Neuronal stem cell (in vitro differentiated cells): ENCODE measurements around the gene TBC1D12.
"Not testable (repeated sequence)": the region's sequence is repeated elsewhere in the genome, so short reads cannot be mapped to it uniquely, and the experiment has no call there.

Experiments used
- DNase-seq: peaks from one replicate; pipeline ENCODE4 v3.0.0-alpha.2; 2013; ENCODE audit warnings: low spot score
- H2AFZ ChIP-seq: one replicate; pipeline ENCODE4 v1.6.1; 2013; ENCODE audit warnings: mild to moderate bottlenecking, low read length, inconsistent platforms
- H2AK5ac ChIP-seq: 2 replicates; pipeline ENCODE4 v1.6.1; 2013; ENCODE audit warnings: low read depth, mild to moderate bottlenecking, inconsistent platforms, low read length, moderate library complexity, mixed read lengths
- H2BK120ac ChIP-seq: 2 replicates; pipeline ENCODE4 v1.6.1; 2013; ENCODE audit warnings: low read depth, mild to moderate bottlenecking, inconsistent platforms, low read length, moderate library complexity, mixed read lengths
- H2BK12ac ChIP-seq: one replicate; pipeline ENCODE4 v1.6.1; 2013; ENCODE audit warnings: low read length, inconsistent platforms
- H2BK15ac ChIP-seq: 2 replicates; pipeline ENCODE4 v1.6.1; 2013; ENCODE audit warnings: mild to moderate bottlenecking, low read length, inconsistent platforms, mixed read lengths
- H2BK5ac ChIP-seq: one replicate; pipeline ENCODE4 v1.6.1; 2013; ENCODE audit warnings: inconsistent platforms, mild to moderate bottlenecking, low read length, moderate library complexity
- H3K14ac ChIP-seq: one replicate; pipeline ENCODE4 v1.6.1; 2013; ENCODE audit warnings: low read length, inconsistent platforms
- H3K18ac ChIP-seq: 2 replicates; pipeline ENCODE4 v1.6.1; 2013; ENCODE audit warnings: low read length, inconsistent platforms
- H3K23ac ChIP-seq: 2 replicates; pipeline ENCODE4 v1.6.1; 2013; ENCODE audit warnings: low read depth, mild to moderate bottlenecking, mixed read lengths, low read length, inconsistent platforms; ENCODE audit not compliant: poor library complexity
- H3K27ac ChIP-seq: replicated peaks from 3 replicates; pipeline ENCODE4 v1.5.1; 2013; ENCODE audit warnings: low read length, inconsistent platforms
- H3K27me3 ChIP-seq, 3 experiments: 2 replicates each; pipeline ENCODE4 v1.6.1; 2013; ENCODE audit warnings: low read length in 3 of 3, mild to moderate bottlenecking in 2 of 3, inconsistent platforms in 1 of 3, low read depth in 1 of 3, mixed read lengths in 1 of 3, moderate library complexity in 1 of 3; ENCODE audit not compliant: control insufficient read depth in 3 of 3, insufficient read depth in 3 of 3
- H3K36me3 ChIP-seq, 2 donors: replicated peaks in 1 of 2; 2 replicates each; pipeline ENCODE4 v1.6.1; 2013; ENCODE audit warnings: low read length in 2 of 2; ENCODE audit not compliant: control insufficient read depth in 2 of 2, insufficient read depth in 2 of 2
- H3K4ac ChIP-seq: 2 replicates; pipeline ENCODE4 v1.6.1; 2013; ENCODE audit warnings: inconsistent platforms, mild to moderate bottlenecking, low read length, moderate library complexity
- H3K4me1 ChIP-seq, 2 donors: 1 replicate in 1 of 2; 2 replicates in 1 of 2; pipeline ENCODE4 v1.6.1; 2013; ENCODE audit warnings: low read length in 2 of 2, low read depth in 1 of 2; ENCODE audit not compliant: control insufficient read depth in 2 of 2, insufficient read depth in 1 of 2
- H3K4me2 ChIP-seq: one replicate; pipeline ENCODE4 v1.6.1; 2013; ENCODE audit warnings: mild to moderate bottlenecking, low read length, inconsistent platforms; ENCODE audit not compliant: insufficient read depth, poor library complexity, severe bottlenecking
- H3K4me3 ChIP-seq, 2 donors: 2 replicates each; pipeline ENCODE4 v1.5.1; 2013; ENCODE audit warnings: low read length in 2 of 2, mild to moderate bottlenecking in 2 of 2, inconsistent platforms in 1 of 2, moderate library complexity in 1 of 2
- H3K79me1 ChIP-seq: one replicate; pipeline ENCODE4 v1.6.1; 2013; ENCODE audit warnings: low read depth, mild to moderate bottlenecking, inconsistent platforms, low read length, moderate library complexity
- H3K9ac ChIP-seq: one replicate; pipeline ENCODE4 v1.6.1; 2013; ENCODE audit warnings: mild to moderate bottlenecking, low read depth, low read length, inconsistent platforms; ENCODE audit not compliant: poor library complexity
- H3K9me3 ChIP-seq, 2 donors: replicated peaks in 1 of 2; 2 replicates each; pipeline versions ENCODE3 to v1.6.1; 2013; ENCODE audit warnings: low read length in 2 of 2, mild to moderate bottlenecking in 2 of 2, inconsistent platforms in 1 of 2, low read depth in 1 of 2, mixed read lengths in 1 of 2, moderate library complexity in 1 of 2; ENCODE audit not compliant: control insufficient read depth in 2 of 2, insufficient read depth in 1 of 2
- H4K8ac ChIP-seq: one replicate; pipeline ENCODE4 v1.6.1; 2013; ENCODE audit warnings: low read depth, mild to moderate bottlenecking, inconsistent platforms, low read length, moderate library complexity
- H4K91ac ChIP-seq: one replicate; pipeline ENCODE4 v1.6.1; 2013; ENCODE audit warnings: low read length, low read depth, mild to moderate bottlenecking, inconsistent platforms; ENCODE audit not compliant: poor library complexity
- WGBS, 2 donors: extraction: QIAGEN DNeasy Blood & Tissue Kit; methylation state at CpG; one replicate each; pipeline ENCODE4 v1.1.7; 2013; ENCODE audit warnings: missing lambda C conversion rate in 2 of 2, mixed read lengths in 1 of 2; ENCODE audit not compliant: insufficient read length in 2 of 2, insufficient replicate concordance in 1 of 2; ENCODE audit errors: extremely low coverage in 2 of 2; 5-methylcytosine and 5-hydroxymethylcytosine counted together

TBC1D12 gene

DNA sequence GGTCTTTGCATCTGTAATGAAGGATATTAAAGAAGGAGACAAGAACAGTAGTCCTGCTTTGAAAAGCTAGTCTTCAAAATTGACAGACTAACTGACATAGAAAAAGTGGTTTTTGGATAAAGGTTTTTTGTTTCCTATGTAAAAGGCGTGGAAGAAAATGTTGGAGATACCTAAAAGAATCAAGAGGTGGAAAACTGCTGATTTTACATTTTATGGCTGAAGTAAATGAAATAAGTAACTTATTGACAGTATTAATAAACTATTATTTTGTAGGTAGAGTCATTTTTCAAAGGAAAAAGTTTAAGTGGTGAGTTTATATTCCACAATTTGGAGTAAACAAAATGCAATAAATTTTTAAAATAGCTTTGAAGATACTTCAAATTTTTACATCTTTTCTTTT lies 130.7 kb downstream of the TBC1D12 start:
- no peak overlapping the region for H3K14ac ChIP-seq
- no peak overlapping the region for H4K91ac ChIP-seq
- no peak overlapping the region for H3K9ac ChIP-seq
- peaks cover 0 to 17% of the 10 kb centered on the region in 2 donors for H3K36me3 ChIP-seq
- H3K27me3 ChIP-seq: no peaks in the 10 kb centered on the region
- H3K4ac ChIP-seq: no peak overlapping the region
- H2BK12ac ChIP-seq: no peak overlapping the region
- no peak overlapping the region for H3K23ac ChIP-seq
- no peak overlapping the region for H3K18ac ChIP-seq
- no peak overlapping the region for H2BK15ac ChIP-seq
- no peak overlapping the region for H2BK5ac ChIP-seq
- no peaks in the 10 kb centered on the region for H3K4me1 ChIP-seq
- no peak overlapping the region for H3K4me3 ChIP-seq
- 100% methylated on average over 1 of the region's 1 CpG; no CpG with 5 or more reads in 1 of the 2 donors for WGBS, 2 donors
- H4K8ac ChIP-seq: no peak overlapping the region
- no peaks in the 10 kb centered on the region for H3K9me3 ChIP-seq
- H2AFZ ChIP-seq: no peak overlapping the region
- H3K79me1 ChIP-seq: no peaks in the 10 kb centered on the region
- H2AK5ac ChIP-seq: no peak overlapping the region
- no peak for DNase-seq
- no peak overlapping the region for H3K27ac ChIP-seq
- H3K4me2 ChIP-seq: no peak overlapping the region
- no peak overlapping the region for H2BK120ac ChIP-seq

- not testable (repeated sequence) for H3K4me1 ChIP-seq, H2BK12ac ChIP-seq, H3K18ac ChIP-seq, H3K23ac ChIP-seq, H3K4ac ChIP-seq, H3K79me1 ChIP-seq, H2BK15ac ChIP-seq, H2BK120ac ChIP-seq, H3K27ac ChIP-seq, DNase-seq, H3K9ac ChIP-seq, H3K36me3 ChIP-seq, H2AK5ac ChIP-seq, H2BK5ac ChIP-seq, H3K9me3 ChIP-seq, H3K14ac ChIP-seq, H3K4me2 ChIP-seq, H2AFZ ChIP-seq, H3K27me3 ChIP-seq, H3K4me3 ChIP-seq, H4K8ac ChIP-seq, H4K91ac ChIP-seq
- no CpG with 5 or more reads among the region's 2 CpGs for WGBS, 2 donors
These were observed 139.9 kb downstream of the TBC1D12 start for GRCh38 chr10:94542282-94542681.

GRCh38 chr10:94545391-94546048 lies 143.2 kb downstream of the TBC1D12 start, which contains the start of gene HELLS:
TSS of gene HELLS (plus strand) at chr10:94545788. CDS start at chr10:94545922, 134 bp downstream.
- H3K27ac ChIP-seq: peak within 1 kb of the TSS; percentile 59
- no peak within 1 kb of the TSS for H2BK120ac ChIP-seq
- H3K14ac ChIP-seq: no peak within 1 kb of the TSS
- peak within 1 kb of the TSS; percentile 90 for H2AFZ ChIP-seq
- H2BK15ac ChIP-seq: peak within 1 kb of the TSS; percentile 19
- H2BK5ac ChIP-seq: peak within 1 kb of the TSS; percentile 14
- H3K23ac ChIP-seq: no peak within 1 kb of the TSS
- H3K27me3 ChIP-seq: no peaks in the 10 kb centered on the region
- no peaks in the 10 kb centered on the region for H3K9me3 ChIP-seq
- peak within 1 kb of the TSS; percentile 96 for H3K18ac ChIP-seq
- H3K4me1 ChIP-seq: peaks cover 0 to 8% of the 10 kb centered on the region in 2 donors
- WGBS, 2 donors: no CpG with 5 or more reads among the region's 48 CpGs
- no peak within 1 kb of the TSS for H2BK12ac ChIP-seq
- no peaks in the 10 kb centered on the region for H3K79me1 ChIP-seq
- H4K91ac ChIP-seq: no peak within 1 kb of the TSS
- H3K4me2 ChIP-seq: peak within 1 kb of the TSS; percentile 77
- peak; percentile 89 for DNase-seq
- peak within 1 kb of the TSS; percentile 88 for H3K4me3 ChIP-seq
- no peak within 1 kb of the TSS for H4K8ac ChIP-seq
- H3K4ac ChIP-seq: no peak within 1 kb of the TSS
- H2AK5ac ChIP-seq: no peak within 1 kb of the TSS
- H3K9ac ChIP-seq: peak within 1 kb of the TSS; percentile 96
- H3K36me3 ChIP-seq: peaks cover 2 to 40% of the 10 kb centered on the region in 2 donors

- Histone ChIP-seq H3K4me2 (peak overlapping the region; percentile 50), H3K27me3 (no peaks in the 10 kb centered on the region), H3K27ac (peak overlapping the region; percentile 54), H2AFZ (peak overlapping the region; percentile 90), H3K4ac (no peak overlapping the region), H3K4me1 (peaks cover 0 to 8% of the 10 kb centered on the region in 2 donors), H2AK5ac (no peak overlapping the region), H4K91ac (no peak overlapping the region), H3K23ac (no peak overlapping the region), H2BK12ac (no peak overlapping the region), H3K79me1 (no peaks in the 10 kb centered on the region), H3K9me3 (no peaks in the 10 kb centered on the region), H2BK120ac (no peak overlapping the region), H3K36me3 (peaks cover 2 to 48% of the 10 kb centered on the region in 2 donors), H2BK15ac (no peak overlapping the region), H2BK5ac (peak overlapping the region; percentile 14), H3K4me3 (peak overlapping the region; percentile 88), H3K18ac (peak overlapping the region; percentile 96), H4K8ac (no peak overlapping the region), H3K14ac (no peak overlapping the region), H3K9ac (peak overlapping the region; percentile 96)
- no peak for DNase-seq
- no CpG with 5 or more reads among the region's 25 CpGs for WGBS, 2 donors
These were observed 143.9 kb downstream of the TBC1D12 start for GRCh38 chr10:94546049-94546900.
